COLO668 (cell line): ENCODE data around the gene TBRG1.

Experiments used
- DNase-seq: peaks from one replicate; lab custom pipeline; 2025; ENCODE audit not compliant: unreplicated experiment; lab: John Stamatoyannopoulos, UW

The TBRG1 gene

GRCh38 chr11:124658986-124659385 lies 36.3 kb downstream of the TBRG1 start:
- DNase-seq = no peak

DNA sequence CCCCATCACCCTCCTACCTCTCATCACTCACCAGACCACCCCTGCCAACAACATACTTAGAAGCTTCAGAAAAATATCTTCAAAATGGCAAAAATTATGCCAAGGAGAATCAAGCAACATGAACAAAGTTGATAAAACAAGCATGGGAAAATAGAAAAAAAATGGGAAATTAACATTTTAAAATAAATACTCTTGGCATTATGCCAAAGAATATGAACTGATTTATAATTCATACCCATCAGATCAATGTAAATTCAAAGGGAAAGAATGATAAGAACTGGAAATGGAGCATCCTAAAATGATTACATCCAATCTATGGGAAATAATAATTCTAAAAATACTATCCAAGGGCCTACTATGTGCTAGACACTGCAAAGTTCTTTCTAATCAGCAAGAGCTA lies 38.9 kb downstream of the TBRG1 start:
- DNase-seq = no peak

DNA sequence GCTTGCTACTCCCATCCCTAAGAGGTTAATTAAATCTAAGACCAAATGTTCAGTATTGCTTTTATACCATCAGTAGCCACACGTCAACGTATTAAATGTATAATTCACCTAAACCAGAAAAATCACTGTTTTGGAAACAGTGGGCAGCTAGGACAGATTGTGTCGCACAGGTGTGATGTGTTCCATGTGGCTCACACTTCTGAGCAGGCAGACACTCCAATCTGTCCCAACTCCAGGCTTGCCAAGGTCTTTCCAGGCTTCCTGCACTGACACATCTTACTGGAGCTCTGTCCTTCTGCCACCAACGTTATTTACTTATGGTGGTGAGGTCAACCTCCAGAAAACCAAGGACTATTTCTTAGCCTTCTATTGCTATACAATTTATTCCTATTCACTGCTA lies 39.4 kb downstream of the TBRG1 start:
- DNase-seq = no peak

GRCh38 chr11:124663861-124664260 lies 41.2 kb downstream of the TBRG1 start:
- DNase-seq = no peak

GRCh38 chr11:124667601-124668000 lies 44.9 kb downstream of the TBRG1 start:
- DNase-seq = no peak

- DNase-seq = peak; percentile 34
These were observed 46.5 kb downstream of the TBRG1 start for GRCh38 chr11:124669193-124669592.

GRCh38 chr11:124670732-124671131 lies 48.1 kb downstream of the TBRG1 start:
- no peak for DNase-seq

DNA sequence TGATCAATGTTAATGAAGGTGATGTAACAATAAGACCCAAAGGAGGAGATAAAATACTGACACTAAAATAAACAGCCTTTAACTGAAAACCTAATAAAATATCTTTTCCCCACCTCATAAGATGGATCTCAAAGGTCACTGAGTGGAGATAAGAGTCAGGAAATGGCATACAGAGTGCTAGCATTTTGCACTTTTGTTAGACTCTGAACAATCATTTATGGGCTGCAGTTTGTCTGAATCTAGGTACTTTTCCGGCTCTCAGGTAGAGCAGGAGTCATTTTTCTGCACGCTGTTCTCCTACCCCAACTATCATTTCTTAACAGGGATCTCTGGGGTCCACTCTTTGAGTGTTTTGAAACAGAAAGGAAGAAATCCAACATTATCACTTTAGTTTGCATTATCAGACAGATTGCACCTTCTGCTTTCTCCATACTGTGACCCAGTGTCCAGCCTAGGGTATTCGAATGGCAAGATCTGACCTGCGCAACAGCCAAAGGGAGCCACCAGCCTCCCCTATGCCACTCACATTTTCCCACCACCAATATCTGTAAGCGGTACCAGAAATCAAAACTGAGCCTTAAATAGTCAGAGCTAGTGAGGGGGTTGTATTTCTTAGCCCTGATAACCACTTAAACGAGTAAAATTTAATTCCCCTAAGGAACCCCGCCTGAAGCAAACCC lies 50.0 kb downstream of the TBRG1 start:
- no peak for DNase-seq

- peak; percentile 85 for DNase-seq
These were observed 50.9 kb downstream of the TBRG1 start, which contains the start of the genes SIAE and SPA17 for GRCh38 chr11:124673333-124674167. Gene SIAE (minus strand): TSS chr11:124673739. CDS start chr11:124673708, 31 bp downstream. Gene SPA17 (plus strand): TSS chr11:124673904. CDS start chr11:124675265, 1,361 bp downstream.

DNA sequence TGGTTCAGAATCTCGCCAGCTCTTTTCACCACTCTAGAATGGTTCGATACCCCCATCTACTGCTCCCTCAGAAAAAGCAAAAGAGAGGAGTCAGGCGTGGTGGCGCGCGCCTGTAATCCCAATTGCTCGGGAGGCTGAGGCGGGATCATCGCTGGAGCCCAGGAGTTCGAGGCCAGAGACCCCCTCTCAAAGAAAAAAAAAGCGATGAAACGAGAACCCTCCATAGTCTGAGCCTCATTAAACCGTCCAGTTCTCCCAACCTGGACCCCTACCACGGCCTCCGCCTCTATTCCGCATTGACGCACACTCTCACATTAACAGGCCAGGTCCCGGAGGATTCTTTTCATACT lies 51.5 kb downstream of the TBRG1 start:
- DNase-seq = no peak

- no peak for DNase-seq
These were observed 51.9 kb downstream of the TBRG1 start for GRCh38 chr11:124674571-124674970.

- no peak for DNase-seq
These were observed 53.7 kb downstream of the TBRG1 start for GRCh38 chr11:124676386-124676785.

DNA sequence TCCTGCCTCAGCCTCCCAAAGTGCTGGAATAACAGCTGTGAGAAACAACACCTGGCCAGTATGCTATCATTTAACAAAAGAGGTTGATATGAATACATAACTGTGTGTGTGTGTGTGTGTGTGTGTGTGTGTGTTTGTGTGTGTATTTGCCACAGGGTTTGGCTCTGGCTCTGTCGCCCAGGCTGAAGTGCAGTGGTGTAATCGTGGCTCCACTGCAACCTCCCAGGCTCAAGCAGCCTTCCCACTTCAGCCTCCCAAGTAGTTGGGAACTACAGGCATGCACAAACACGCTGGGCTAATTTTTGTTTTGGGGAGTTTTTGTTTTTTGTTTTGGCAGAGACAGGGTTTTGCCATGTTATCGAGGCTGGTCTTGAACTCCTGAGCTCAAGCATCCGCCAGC lies 55.8 kb downstream of the TBRG1 start:
- no peak for DNase-seq

DNA sequence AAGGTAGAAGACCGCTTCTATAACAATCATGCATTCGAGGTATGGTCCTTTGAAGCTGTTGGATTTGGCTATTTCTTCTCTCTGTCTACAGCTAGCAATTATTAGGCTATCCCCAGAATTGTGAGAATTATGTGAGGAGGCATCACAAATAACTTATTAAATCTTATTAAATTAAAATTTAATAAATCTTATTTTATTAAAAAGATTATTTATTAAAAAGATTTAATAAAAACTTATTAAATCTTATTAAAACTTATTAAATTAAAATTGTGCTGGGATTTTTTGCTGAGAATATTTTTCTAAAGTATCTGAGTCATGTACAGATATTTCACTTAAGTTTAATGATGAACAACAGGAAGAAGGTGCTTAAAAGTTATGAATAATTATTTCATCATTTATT lies 58.8 kb downstream of the TBRG1 start:
- DNase-seq = no peak

DNA sequence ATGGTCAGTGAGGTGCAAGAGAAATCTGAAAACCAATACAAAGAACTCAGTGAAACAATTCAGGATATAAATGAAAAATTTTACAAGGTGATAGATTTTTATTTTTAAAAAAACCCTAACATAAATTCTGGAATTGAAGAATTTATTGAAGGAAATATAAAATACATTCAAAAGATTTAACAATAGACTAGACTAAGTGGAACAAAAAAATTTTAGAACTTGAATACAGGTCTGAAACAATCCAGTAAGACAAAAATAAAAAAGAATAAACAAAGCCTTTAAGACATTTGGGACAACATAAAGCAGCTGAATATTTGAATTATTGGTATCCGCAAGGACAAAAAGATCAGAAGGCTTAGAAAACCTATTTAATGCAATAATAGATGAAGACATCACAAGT lies 59.8 kb downstream of the TBRG1 start:
- DNase-seq = no peak
